GM19468 (cell line): ENCODE data around the gene SERPINA3.

Source experiments
- ATAC-seq: cut with Tn5 transposase; IDR thresholded peaks from one replicate; pipeline ENCODE4 v1.9.1; 2021; ENCODE audit warnings: mild to moderate bottlenecking, moderate library complexity, moderate number of reproducible peaks; ENCODE audit not compliant: unreplicated experiment; ENCODE audit errors: extremely low read depth

SERPINA3 gene

DNA sequence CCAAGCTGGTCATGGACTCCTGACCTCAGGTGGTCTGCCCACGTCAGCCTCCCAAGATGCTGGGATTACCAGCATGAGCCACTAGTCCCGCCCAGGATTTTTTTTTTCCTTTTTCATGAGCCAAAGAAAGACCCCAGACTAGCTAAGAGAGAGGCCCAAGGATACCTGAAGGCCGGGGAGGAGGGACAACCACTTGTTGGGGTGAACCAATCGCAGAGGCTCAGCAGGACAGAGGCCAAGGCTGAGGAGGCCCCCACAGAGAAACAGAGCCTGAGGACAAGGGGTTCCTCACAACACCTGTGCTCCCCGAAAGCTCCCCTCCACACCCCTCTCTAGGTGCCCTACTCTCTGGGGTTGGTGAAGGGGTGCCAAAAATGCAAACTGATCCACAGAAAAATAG, 1.0 kb upstream of the SERPINA3 start:
- ATAC-seq = no peak

DNA sequence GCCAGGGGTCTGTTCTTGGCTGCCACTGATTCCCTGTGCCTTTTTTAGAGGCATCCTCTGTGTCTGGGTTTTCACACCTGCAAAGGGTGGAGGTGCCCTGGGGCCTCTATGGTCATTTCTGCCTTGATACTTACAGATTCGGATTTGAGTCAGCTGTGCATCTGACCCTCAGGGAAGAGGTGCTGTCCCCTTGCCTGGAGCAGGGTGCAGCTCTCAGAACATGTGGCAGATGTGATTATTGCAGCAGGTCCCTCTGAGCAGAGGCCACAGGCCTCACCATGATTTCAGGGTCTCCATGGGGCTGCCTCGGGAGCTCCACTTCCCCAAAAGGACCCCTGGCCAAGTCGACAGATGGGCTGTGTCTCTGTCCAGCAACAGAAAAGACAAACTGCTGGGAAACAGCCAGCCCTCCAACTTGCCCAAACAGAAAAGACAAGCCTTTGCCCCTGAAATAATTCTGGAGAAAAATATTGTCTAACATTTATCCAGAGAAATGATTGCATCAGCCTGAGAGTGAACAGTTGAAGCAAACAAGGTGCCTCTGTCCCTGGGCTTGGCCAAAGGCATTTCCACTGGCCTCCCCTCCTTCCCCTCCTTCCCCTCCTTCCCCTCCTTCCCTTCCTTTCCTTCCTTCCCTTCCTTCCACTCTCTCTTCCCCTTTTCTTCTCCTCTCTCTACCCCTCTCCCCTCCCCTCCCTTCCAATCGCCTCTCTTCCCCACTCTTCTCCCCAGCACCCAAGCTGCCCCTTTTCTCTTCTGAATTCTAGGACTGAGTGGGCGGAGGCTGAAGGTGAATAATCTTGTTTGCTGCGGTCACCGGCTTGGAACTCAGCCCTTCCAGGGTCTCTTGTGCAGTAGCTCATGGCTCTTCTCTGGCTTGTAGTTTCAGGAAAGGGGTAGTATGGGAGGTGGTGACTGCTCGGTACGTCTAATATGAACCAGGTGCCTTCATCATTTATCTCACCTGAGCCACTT, 676 bp downstream of the SERPINA3 start:
- no peak for ATAC-seq

DNA sequence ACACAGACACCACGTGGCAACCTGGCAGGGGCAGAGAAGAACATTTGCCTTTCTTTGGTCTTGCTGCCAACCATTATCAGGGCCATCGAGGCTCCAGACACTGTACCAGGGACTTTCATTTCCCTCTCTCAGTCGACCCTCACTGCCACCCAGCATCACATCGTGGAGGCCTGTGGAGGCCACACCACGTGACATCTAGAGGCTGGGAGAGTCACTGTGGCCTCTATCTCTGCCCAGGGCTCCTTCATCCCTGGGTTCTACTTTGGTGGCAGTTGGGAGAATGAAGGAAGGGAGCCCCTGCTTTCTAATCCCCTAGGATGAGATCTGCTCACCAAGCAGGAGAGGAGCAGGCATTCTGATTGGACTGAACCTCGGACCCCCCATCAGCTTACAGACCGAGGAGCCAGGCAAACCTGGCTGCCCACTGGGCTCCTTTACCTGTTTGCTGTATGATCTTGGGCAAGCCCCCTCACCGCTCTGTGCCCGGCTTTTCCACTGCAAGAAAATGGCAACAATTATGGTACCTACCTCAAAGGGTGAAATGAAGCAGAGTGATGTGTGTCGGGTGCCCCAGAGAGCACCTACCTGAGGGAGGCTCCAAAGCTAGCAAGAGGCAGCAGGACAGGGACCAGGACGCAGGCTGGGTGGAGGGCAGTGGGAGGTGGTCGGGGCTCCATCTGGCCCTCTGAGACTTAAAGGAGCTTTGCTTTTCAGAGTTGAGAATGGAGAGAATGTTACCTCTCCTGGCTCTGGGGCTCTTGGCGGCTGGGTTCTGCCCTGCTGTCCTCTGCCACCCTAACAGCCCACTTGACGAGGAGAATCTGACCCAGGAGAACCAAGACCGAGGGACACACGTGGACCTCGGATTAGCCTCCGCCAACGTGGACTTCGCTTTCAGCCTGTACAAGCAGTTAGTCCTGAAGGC, 1.8 kb downstream of the SERPINA3 start:
- no peak for ATAC-seq

DNA sequence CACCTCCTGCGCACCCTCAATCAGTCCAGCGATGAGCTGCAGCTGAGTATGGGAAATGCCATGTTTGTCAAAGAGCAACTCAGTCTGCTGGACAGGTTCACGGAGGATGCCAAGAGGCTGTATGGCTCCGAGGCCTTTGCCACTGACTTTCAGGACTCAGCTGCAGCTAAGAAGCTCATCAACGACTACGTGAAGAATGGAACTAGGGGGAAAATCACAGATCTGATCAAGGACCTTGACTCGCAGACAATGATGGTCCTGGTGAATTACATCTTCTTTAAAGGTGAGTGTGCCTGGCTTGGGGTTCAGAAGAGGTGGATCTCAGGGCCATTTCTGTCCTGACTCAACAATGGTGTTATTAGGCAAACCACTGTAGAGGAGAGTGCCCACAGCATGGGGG, 2.6 kb downstream of the SERPINA3 start:
- no peak for ATAC-seq

DNA sequence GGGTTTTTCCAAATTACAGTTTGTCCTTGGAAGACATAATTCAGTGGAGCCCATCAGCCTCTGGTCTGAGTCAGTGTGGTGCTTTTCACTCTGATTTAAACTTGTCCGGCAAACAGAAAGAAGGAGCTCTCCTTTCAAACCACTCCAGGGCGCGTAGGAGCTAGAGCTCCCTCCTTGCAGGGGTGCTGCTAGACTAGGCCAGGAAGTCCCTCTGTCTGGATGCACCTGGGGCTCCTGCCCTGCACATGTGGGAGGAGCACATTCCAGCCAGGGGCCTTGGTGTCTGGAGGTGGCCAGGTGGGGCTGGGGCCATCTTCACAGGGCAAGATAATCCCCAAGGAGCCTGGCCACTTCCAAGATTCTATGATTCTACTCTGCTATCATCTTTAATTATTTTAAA, 3.1 kb downstream of the SERPINA3 start:
- no peak for ATAC-seq

DNA sequence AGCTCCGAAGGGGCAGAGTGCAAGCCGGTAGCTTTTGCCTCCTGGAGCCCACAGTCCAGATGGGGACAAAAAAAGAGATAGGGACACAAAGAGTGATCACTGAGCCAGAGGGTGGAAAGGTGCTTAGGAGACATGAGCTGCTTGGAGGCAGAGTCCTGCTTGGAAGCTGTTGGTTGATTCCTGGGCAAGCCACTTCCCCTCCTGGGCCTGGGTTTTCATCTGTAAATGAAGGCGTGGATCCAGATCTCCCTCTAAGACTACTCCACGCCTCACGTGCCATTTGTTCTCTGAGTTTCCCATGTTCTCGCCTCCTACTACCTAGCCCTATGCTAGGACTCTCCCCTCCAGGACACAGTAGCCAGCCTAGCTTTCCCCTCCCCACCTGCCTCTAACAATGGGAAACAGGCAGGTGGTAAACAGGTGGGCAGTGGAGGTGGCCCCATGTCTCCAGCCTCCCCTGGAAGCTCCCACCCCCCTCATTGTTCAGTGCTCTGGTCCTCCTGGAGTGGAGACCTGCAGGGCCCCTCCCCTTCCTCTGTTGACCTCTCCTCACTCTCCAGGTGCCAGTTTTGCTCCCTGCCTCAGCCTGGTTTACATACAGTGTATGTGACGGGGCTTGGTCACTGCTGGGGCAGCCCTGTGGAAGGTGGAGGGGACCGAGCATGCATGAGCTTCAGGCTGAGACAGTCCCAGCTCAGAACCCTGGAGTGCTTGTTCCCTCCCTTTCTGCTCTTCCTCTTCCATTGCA, 3.8 kb downstream of the SERPINA3 start:
- ATAC-seq = no peak

DNA sequence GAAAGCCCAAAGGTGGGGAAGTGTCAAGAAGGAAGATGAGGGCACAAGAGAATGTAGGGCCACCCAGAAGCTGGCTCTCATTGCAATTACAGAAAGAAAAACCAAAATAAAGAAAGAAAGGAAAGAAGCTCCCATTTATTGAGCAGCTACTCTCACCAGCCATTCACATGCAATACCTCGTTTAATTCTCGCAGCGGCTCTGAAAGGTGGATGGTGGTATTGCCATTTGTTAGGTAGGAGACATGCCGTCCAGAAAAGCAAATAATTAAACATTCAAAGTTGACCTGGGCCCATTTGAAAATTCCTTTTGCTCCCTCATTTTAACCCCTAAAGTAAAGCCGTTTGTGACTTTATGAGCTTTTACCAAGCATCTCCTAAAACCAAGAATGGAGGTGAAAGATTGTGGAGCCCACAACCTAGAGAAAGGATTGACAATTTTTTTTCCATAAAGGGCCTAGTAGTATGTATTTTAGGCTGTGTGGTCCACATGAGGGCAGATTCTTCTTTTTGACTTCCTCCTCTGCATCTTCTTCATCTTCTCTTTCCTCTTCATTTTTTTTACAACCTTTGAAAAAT, 5.3 kb downstream of the SERPINA3 start:
- ATAC-seq = no peak

DNA sequence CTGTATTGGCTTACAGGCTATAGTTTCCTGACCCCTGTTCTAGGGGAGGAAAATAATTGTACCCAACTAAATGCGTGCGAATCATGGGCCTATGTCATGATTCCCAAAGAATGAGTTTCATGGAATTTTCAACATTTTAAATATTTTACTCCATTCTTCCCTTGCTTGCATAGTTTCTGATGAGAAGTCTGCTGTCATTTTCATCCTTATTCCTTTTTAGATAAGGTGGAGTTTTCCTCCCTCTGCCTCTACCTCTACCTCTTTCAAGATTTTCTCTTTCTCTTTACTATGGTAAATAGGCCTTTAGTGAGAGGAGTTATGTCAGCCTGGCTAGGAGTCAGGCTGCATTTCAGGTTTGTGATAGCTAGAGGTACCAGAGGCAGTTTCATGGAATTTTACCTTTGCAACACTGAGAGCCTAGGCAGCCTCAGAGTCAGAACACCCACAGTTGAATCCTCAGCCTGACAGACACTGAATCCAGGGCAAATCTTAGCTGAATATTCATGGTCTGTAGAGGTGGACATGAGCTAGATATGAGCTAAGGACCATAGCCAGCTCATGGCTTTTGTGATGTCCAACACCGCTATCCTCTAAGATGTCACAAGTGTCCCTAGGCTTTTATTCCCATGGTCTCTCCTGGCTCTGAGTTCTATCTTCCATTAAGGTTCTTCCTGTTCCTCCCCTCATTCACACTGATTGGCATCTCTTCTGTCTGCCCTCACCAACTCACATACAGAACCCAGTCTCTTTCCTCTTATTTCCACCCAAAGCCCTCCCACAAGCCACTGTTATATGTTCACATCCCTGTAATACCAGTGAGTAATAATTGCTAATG, 6.0 kb downstream of the SERPINA3 start:
- ATAC-seq = no peak

DNA sequence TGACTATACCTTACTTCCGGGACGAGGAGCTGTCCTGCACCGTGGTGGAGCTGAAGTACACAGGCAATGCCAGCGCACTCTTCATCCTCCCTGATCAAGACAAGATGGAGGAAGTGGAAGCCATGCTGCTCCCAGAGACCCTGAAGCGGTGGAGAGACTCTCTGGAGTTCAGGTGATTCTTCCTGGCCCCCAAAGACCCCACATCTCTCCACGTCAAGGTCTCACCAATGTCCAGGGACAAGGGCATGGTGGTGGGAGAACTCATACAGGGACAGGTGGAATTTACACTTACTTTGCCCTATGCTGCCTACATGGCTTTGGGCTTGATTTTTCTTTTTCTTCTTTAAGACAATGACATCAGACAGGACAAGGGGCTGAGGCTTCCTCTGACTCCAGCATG, 7.1 kb downstream of the SERPINA3 start:
- ATAC-seq = no peak

DNA sequence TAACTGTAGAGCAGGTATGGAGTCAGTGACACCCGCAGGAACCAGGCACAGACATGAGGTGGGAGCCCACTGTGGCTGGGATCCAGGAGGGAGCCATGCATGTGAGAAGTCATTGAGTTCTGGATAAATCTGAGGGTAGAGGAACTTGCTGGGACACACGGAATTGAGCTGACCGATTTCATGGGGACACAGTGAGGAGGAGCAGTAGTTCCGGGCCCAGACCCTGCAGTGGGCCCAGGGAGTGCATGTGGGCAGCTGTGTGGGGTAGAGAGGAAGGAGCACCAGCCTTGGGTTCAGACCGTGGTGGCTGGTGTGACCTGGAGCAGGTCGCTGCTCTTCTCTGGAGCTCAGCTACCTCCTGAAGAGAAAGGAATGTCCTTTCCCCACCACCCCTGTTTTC, 8.4 kb downstream of the SERPINA3 start:
- no peak for ATAC-seq

DNA sequence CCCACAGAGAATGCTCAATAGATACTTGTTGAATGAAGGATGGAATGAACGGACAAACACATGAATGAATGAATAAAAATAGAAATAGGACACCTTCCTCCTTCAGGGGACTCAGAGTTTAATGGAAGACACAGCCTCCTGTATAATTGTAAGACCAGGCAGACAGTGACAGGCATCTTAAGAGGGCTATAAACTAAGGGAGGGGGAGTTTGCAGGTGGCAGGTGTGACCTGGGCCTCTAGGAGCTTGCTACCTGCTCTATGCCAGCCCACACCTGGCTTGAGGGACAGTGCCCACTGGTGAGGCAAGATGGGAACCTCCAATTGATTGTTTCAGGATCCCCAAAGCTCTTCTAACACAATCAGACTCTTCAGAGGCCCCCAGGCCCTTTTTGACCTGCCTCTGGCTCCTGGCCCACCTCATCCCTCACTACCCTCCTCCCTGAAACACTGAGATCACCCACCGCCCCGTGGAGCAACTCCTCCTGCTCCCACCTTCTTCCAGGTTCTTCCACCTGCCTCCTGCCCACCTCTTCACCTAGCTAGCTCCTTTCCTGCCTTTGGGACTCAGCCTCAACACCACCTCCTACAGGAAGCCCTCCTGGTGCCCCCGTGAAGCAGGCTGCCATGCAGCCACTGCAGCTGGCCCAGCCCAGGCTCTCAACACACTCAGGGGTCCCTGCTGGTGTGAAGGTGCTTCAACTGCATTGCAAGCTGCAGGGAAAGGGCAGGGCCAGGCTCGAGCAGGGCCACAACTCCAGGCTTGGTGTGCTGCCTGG, 9.4 kb downstream of the SERPINA3 start:
- no peak for ATAC-seq

DNA sequence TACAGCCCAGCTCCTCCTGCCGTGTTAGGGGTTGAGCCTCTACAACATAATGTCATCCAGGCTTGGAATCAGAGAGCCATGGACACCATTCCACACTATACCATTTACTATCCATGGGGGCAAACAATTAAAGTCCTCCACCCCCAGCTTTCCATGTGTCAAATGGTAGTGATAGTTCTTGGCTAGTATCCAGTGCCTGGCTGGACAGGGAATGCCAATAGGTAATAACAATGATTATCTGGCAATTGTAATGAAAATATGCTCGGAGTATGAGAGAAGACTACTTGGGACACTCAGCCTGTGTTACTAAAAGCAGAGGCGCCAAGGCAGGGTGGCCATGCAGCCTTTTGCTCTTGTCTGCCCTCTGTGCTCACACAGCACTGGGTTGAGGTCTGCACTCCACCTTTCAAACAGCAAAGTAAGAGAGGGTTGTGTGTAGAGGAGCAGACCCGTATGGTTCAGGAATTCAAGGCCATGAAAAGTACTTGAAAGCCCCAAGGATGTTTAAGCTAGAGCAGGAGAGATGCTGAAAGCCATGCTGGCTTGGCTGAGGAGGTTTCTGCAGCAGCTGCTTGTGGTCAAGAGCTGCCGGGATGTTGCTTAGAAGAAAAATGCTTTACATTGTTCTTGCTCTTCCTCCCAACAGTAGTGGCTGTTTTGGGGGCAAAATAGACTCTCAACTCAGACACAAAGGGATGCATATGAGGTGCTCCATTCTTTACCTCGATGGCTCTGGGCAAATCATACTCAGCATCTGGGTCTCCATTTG, 10.6 kb downstream of the SERPINA3 start:
- ATAC-seq = no peak

DNA sequence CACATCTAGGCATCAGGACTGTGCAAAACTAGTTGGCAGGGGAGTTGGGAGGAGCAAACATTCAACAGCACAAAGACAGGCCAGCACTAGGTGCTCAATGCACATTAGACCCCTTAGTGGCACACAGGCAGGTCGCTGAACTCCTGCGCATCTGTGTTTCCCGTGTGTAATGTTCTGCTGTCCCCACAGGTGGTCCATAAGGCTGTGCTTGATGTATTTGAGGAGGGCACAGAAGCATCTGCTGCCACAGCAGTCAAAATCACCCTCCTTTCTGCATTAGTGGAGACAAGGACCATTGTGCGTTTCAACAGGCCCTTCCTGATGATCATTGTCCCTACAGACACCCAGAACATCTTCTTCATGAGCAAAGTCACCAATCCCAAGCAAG, 11.2 kb downstream of the SERPINA3 start:
- no peak for ATAC-seq

DNA sequence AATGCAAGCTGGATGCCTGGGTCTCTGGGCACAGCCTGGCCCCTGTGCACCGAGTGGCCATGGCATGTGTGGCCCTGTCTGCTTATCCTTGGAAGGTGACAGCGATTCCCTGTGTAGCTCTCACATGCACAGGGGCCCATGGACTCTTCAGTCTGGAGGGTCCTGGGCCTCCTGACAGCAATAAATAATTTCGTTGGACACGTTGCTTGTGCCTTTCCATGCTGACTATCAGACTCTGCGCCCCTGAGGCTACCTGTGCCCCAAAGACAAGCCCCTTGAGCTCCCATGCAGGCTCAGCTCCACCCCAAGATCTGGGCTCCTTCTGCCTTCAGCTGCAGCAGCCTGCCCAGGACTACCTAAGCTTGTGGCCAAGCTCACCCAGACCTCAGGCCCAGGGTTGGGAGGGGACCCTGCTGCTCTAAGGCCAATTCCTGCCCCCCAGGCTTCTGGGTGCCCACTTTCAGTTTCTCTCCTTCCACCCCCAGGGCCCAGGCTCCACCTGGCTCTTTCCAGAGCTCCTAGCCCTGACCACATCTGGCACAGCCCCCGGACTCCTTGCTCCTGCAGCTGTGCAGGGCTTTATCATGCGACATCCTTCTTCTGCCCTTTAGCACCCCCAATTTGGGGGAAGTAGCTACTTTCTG, 11.8 kb downstream of the SERPINA3 start:
- ATAC-seq = no peak

DNA sequence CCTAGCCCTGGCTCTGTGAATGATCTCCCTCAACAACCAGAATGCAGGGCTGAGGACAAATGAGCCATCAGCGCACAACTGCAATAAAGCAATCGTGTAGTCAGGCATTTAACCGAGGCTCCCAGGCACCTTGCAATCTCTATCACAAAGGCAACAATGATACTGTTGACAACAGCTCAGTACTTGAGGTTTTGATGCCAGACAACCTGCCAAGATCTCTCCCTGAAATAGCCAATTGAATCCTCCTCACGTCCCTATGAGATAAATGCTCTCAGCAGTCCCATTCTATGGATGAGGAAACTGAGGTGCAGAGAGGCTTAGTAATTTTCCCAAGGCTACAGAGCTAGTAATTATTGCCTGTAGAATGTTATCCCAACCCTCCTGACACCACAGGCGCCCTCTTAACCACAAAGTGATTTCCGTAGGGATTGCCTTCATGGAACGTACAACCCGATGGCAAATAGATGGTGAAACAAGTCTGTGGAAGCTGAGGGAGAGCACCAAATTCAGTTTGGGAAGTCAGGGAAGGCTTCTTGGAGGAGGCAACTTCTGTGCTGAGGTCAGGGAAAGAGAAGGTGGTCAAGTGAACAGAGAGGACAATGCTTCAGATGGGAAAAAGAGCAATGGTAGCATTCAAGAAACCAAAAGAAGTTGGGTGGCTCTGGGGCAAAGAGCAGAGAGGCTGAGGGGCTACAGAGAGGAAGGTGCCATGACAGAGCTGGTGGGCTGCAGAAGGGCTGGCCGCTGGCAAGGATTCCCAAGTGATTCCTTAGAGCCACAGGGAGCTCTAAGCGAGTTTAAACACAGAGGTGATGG, 12.6 kb downstream of the SERPINA3 start:
- ATAC-seq = no peak

DNA sequence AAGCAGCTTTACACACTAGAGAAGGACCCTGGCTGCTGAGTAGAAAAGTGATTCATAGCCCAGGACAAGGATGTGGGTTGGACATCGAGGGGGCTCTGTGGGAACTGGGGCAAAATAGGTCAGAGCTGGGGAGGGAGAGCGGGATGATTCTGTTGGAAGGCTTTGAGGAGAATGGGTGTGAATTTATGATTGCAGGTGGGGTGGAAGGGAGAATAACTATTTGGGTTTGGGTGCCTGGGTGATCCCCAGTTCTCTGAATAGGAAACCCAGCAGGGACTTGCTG, 13.1 kb downstream of the SERPINA3 start:
- ATAC-seq = no peak

DNA sequence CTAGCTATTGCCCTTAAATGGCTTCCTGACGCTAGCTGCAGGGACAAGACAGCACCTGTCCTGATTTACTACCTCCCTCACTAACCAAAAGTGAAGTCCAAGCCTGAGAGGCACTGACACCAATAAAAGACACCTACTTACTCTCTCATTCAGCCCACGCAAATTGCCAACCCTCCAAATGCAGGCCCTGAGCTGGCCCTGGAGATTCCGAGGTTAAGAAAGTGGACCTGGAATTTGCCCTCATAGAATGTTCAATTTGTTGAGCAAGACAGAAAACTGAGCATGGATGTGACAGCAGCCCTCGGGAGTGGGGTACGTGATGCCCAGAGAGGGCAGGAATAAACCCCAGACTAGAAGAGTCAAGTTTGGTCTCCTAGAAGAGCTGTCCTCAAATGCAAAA, 16.4 kb downstream of the SERPINA3 start:
- ATAC-seq = no peak
